Thoracic aorta (tissue), 2 donors: ENCODE data around the gene RFC2. TPM values are rescaled to one million over a fixed set of nuclear protein-coding genes. Genes with fewer than 3 reads are reported as not detected.

Experiments
- ATAC-seq: fragments of 150-250 bp; one replicate; pipeline ENCODE4 v1.8.0; 2017; ENCODE audit warnings: low read depth; ENCODE audit not compliant: insufficient number of reproducible peaks, low FRiP score
- DNase-seq: peaks from one replicate; pipeline ENCODE4 v3.0.0-alpha.2; 2020; ENCODE audit warnings: low spot score
- H3K27ac ChIP-seq, 2 donors: fragments of 200-600 bp; sonication (generic); 1 replicate in 1 of 2; 2 replicates in 1 of 2; pipeline ENCODE4 v1.5.1; 2016; ENCODE audit warnings: mild to moderate bottlenecking in 2 of 2, moderate library complexity in 2 of 2
- H3K27me3 ChIP-seq: fragments of 200-600 bp; sonication (generic); replicated peaks from 2 replicates; pipeline ENCODE4 v1.6.0; 2016; ENCODE audit warnings: mild to moderate bottlenecking; ENCODE audit not compliant: insufficient read depth
- H3K36me3 ChIP-seq: fragments of 200-600 bp; sonication (generic); one replicate; pipeline ENCODE4 v1.5.1; 2016
- H3K4me1 ChIP-seq, 2 donors: fragments of 200-600 bp; sonication (generic); 1 replicate in 1 of 2; 2 replicates in 1 of 2; pipeline versions ENCODE4 v1.5.1 to v1.6.0; 2016; ENCODE audit warnings: low read depth in 2 of 2, mild to moderate bottlenecking in 1 of 2; ENCODE audit not compliant: control insufficient read depth in 1 of 2
- H3K4me3 ChIP-seq: fragments of 200-600 bp; sonication (generic); 2 replicates; pipeline ENCODE4 v1.5.1; 2016; ENCODE audit warnings: mild to moderate bottlenecking
- H3K9me3 ChIP-seq: fragments of 200-600 bp; sonication (generic); 2 replicates; pipeline ENCODE4 v1.5.1; 2016
- CTCF ChIP-seq: fragments of 200-600 bp; sonication (generic); IDR thresholded peaks from one replicate; pipeline ENCODE4 v1.5.1; 2019; ENCODE audit warnings: antibody characterized with exemption
- total RNA-seq, 2 donors: library from RNA; depleted of rRNA; stranded (reverse); fragments of >200 nt; gene quantifications; one replicate each; pipeline versions ENCODE4 v1.1.0 to v1.2.3, GENCODE V29; 2016

The RFC2 gene
- total RNA-seq, 2 donors from 2014 or later, result 9.5 to 15.2 TPM

- no peak overlapping the region for H3K4me3 ChIP-seq
- H3K27me3 ChIP-seq, result no peaks in the 10 kb centered on the region
- H3K4me1 ChIP-seq, result no peaks in the 10 kb centered on the region
- H3K9me3 ChIP-seq, result no peaks in the 10 kb centered on the region
- ATAC-seq (no peak), DNase-seq (no peak)
- no peaks in the 10 kb centered on the region for H3K36me3 ChIP-seq
- no peak overlapping the region for H3K27ac ChIP-seq
- no peak for TF ChIP-seq CTCF
Measured at GRCh38 chr7:74224511-74224832, 29.7 kb downstream of the RFC2 start.

GRCh38 chr7:74223711-74224510 lies 30.3 kb downstream of the RFC2 start:
- Histone ChIP-seq H3K4me1 (no peaks in the 10 kb centered on the region), H3K9me3 (no peaks in the 10 kb centered on the region), H3K4me3 (no peak overlapping the region), H3K27ac (no peak overlapping the region), H3K27me3 (no peaks in the 10 kb centered on the region), H3K36me3 (no peaks in the 10 kb centered on the region)
- ATAC-seq, result no peak
- no peak for DNase-seq
- TF ChIP-seq CTCF, result no peak

GRCh38 chr7:74222851-74223710 lies 31.1 kb downstream of the RFC2 start:
- no peak for TF ChIP-seq CTCF
- Histone ChIP-seq H3K36me3 (no peaks in the 10 kb centered on the region), H3K27ac (no peak overlapping the region), H3K4me3 (no peak overlapping the region), H3K4me1 (no peaks in the 10 kb centered on the region), H3K27me3 (no peaks in the 10 kb centered on the region), H3K9me3 (no peaks in the 10 kb centered on the region)
- ATAC-seq, result no peak
- no peak for DNase-seq

GRCh38 chr7:74221713-74222112 lies 32.5 kb downstream of the RFC2 start:
- Histone ChIP-seq H3K36me3 (no peaks in the 10 kb centered on the region), H3K9me3 (no peaks in the 10 kb centered on the region), H3K4me3 (no peak overlapping the region), H3K27me3 (no peaks in the 10 kb centered on the region), H3K4me1 (no peaks in the 10 kb centered on the region), H3K27ac (no peak overlapping the region)
- DNase-seq, result no peak
- no peak for TF ChIP-seq CTCF
- no peak for ATAC-seq

- Histone ChIP-seq H3K27me3 (no peaks in the 10 kb centered on the region), H3K4me3 (no peak overlapping the region), H3K27ac (no peak overlapping the region), H3K9me3 (no peaks in the 10 kb centered on the region), H3K36me3 (no peaks in the 10 kb centered on the region), H3K4me1 (no peaks in the 10 kb centered on the region)
- ATAC-seq (no peak), DNase-seq (no peak)
- TF ChIP-seq CTCF, result no peak
Measured at GRCh38 chr7:74220229-74220628, 34.0 kb downstream of the RFC2 start.
